GM18511 (cell line): Measurements from ENCODE around the gene MRPS15.

Source experiments
- ATAC-seq: cut with Tn5 transposase; IDR thresholded peaks from one replicate; pipeline ENCODE4 v1.9.1; 2021; ENCODE audit warnings: mild to moderate bottlenecking, moderate library complexity; ENCODE audit not compliant: unreplicated experiment

The MRPS15 gene

GRCh38 chr1:36432616-36433015, 31.6 kb downstream of the MRPS15 start:
- no peak for ATAC-seq

DNA sequence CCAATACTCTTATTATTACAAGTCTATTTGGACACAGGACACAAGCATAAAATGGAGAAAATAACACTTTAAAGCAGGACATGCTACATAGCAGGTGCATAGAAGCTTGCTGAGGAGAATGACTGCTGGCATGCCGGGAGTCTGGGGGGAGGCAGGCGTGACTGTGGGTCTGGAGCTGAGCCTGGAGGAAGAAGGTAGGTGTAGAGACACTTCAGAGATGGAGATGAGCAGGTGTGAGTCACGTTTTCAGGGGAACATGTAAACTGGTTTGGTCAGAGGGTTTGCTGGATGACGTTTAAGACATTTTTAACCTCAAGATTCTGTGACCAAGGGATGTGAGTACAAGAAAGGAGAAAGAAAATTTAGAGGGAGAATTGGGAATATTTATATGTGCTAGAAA, 38.4 kb downstream of the MRPS15 start:
- ATAC-seq, result no peak

GRCh38 chr1:36421649-36422048, 42.5 kb downstream of the MRPS15 start:
- ATAC-seq, result no peak

DNA sequence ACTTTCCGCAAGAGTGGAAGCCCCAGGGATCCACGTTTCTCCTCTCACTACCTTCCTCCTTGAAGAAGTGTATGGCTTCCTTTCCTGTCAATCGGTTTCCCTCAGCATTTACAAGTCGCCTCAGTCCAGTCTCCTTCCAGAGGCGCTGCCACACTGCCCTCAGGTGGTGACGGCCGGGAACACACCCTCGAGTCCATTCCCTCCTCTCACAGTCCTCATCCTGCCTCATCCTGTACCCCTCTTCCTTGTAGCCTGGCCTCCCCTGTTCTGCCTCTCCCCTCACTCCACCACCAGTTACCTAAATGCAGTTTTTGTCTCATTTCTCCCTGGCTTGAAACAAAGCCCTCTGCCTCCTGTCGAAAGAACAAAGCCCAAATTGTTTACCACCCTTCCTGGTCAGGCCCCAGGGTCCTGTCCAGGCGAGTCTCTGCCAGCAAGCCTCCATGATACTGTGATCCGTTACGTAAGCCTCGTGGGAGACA, 43.3 kb downstream of the MRPS15 start:
- ATAC-seq, result no peak

- ATAC-seq, result no peak
Measured at GRCh38 chr1:36420409-36420808, 43.8 kb downstream of the MRPS15 start.

DNA sequence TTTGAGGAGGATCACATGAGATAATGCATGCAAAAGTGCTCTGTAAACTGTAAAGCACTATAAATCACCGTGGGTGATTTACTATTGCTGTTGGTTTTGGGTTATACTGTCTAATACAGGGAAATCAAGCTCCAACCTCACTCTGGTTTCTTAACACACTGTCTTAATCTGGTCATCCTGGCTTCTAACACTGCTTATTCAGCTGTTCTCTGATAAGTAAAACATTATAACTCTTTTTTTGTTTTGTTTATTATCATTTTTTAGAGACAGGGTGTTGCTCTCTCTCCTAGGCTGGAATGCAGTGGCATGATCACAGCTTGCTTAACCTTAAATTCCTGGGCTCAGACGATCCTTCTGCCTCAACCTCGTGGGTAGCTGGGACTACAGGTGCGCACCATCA, 44.6 kb downstream of the MRPS15 start:
- no peak for ATAC-seq

DNA sequence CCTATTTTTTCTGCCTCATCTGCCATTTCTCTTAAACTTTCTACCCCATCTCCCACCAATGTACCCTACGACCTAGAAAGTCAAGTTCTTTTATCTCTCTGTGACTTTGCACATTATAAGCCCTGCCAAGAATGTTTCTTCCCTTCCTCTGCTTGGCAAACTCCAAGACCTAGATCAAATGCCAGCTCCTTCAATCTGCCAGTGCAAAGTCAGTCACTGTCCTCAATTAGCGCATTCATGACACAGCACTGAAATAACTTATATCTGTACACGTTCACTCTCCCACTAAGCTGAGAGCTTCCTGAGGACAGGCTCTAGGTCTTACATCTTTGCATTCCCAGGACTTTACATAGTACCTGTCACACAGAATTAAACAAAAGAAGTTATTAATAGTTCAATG, 45.0 kb downstream of the MRPS15 start:
- no peak for ATAC-seq

- ATAC-seq, result no peak
Measured at GRCh38 chr1:36417931-36418330, 46.3 kb downstream of the MRPS15 start.

- no peak for ATAC-seq
Measured at GRCh38 chr1:36415661-36416326, 48.4 kb downstream of the MRPS15 start.

DNA sequence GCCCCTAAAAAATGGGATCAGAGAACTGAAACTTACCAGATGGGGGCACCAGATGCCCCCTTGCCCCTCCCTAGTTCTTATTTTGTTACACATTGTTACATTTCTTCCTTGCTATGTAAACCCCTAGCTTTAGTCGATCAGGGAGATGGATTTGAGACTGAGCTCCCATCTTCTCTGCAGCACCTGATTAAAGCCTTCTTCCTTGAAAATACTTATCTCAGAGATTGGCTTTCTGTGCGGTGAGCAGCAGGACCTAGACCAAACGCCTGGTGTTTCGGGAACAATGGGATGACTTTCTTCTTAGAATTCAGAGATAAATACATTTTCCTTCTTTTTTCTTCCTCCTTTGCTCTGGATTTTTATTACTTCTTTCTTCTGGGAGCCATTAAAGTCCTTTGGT, 49.8 kb downstream of the MRPS15 start:
- ATAC-seq, result no peak

GRCh38 chr1:36411674-36412648, 52.2 kb downstream of the MRPS15 start:
- no peak for ATAC-seq

GRCh38 chr1:36408479-36408878, 55.7 kb downstream of the MRPS15 start:
- no peak for ATAC-seq

- ATAC-seq, result no peak
Measured at GRCh38 chr1:36406440-36406839, 57.7 kb downstream of the MRPS15 start.
